ENCODE results near the gene FAM241A. TPM values are rescaled to one million over a fixed set of nuclear protein-coding genes. Genes with fewer than 3 reads are reported as not detected.
A peak's percentile ranks its signal among the peaks of the same experiment; 100 is the strongest.
"Not testable (repeated sequence)": the region's sequence is repeated elsewhere in the genome, so short reads cannot be mapped to it uniquely, and the experiment has no call there.

Gene FAM241A
- total RNA-seq, 1 experiment from 2014 or later, result 7.4 TPM

GRCh38 chr4:112136551-112136950 is 8.7 kb upstream of the FAM241A start:
- no peak for DNase-seq (ENCODE audit: extremely low read depth, low read depth)

- no peak for DNase-seq (ENCODE audit: extremely low read depth, low read depth)
Measured at GRCh38 chr4:112138538-112138937, 6.7 kb upstream of the FAM241A start.

GRCh38 chr4:112140536-112140935 is 4.7 kb upstream of the FAM241A start:
- DNase-seq (ENCODE audit: extremely low read depth, low read depth), result no peak

DNA sequence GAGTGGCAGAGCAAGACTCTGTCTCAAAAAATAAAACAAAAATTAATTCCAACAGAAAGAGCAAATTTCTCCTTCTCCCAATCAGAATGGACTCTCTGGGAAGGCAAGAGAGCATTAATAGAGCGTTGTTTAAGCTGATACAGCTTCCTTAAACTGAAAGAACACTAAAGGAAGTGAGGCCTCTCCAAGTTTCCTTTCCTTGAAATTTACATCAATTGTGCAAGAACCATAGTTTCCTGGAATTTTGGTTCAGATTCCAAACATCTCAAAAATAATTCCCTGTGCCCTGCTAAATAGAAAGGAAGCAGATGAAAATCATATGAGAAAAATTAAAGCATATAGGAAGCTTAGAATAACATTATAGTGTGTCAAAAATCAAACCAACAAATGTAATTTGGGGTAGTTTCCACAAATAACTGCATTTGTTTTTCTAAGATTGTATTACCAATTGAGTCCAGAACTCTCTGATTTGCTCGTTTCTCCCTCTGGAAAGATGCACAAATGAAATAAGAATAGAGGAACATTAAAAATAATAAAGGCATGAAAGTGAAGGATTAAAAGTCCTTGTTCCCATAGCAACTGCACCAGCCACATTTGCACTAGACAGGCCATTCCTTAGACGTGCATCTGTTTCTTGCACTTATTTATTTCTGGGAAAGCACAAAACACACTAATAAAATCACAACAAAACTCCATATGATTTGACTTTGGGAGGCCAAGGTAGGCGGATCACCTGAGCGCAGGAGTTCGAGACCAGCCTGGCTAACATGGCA is 3.7 kb upstream of the FAM241A start:
- no peak for DNase-seq (ENCODE audit: extremely low read depth, low read depth)

GRCh38 chr4:112142182-112142581 is 3.1 kb upstream of the FAM241A start:
- no peak for DNase-seq (ENCODE audit: extremely low read depth, low read depth)

DNA sequence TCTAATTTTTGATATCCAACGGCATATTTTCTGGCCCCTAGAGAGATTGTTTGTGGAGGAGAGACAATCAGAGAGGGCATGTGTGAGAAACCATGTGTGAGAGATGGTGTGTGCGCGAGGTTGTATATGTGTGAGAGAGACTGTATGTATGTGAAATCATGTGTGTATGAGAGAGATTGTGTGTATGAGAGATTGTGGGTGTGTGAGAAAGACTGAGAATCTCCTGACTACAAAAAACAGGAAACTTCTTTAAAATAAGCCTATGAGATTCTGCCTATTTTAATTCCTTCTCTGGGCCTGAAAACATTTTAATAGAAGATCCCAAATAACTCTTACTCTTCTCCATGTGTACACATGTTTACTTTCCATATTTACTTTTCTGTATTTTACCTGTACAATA is 1.5 kb upstream of the FAM241A start:
- no peak for DNase-seq (ENCODE audit: extremely low read depth, low read depth)

- DNase-seq (ENCODE audit: extremely low read depth, low read depth), result no peak
Measured at GRCh38 chr4:112144546-112145325, 518 bp upstream of the FAM241A start.

- no peak for DNase-seq (ENCODE audit: extremely low read depth, low read depth)
Measured at GRCh38 chr4:112145790-112146501, 692 bp downstream of the FAM241A start.

DNA sequence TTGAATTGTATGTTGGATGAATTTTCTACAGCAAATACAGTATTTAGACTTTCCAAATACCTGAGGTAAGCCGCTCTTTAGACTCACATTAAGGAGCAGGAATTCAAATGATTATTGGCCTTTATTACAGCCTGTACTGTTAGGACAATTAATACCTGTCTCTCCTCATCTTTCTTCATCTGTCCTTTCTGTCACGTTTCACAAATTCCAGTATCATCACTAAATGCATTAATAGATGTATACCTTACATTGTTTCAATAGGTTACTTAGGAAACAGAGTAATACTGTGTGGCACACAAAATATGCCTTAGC is 1.2 kb downstream of the FAM241A start:
- DNase-seq (ENCODE audit: extremely low read depth, low read depth), result no peak

DNA sequence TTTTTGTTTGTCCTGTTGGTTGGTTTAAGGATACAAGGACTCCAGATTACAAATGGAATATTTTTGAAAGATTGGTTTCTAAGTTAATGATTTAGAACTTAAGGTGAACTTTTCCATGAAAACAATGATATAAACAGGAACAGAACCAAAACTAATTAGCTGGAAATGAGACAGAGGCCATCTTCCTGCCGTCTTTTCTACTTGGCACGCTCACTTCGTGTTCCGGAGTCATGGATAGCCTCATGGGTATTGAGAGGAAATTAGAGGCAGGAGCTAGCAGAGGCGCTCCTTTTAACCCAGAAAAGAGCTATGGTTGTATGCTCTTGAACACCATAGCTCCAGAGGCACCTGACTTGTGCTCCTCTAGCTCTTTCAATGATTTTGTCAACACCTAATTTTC is 2.4 kb downstream of the FAM241A start:
- DNase-seq (ENCODE audit: extremely low read depth, low read depth), result no peak

GRCh38 chr4:112150920-112151319 is 5.7 kb downstream of the FAM241A start:
- DNase-seq (ENCODE audit: extremely low read depth, low read depth), result no peak

DNA sequence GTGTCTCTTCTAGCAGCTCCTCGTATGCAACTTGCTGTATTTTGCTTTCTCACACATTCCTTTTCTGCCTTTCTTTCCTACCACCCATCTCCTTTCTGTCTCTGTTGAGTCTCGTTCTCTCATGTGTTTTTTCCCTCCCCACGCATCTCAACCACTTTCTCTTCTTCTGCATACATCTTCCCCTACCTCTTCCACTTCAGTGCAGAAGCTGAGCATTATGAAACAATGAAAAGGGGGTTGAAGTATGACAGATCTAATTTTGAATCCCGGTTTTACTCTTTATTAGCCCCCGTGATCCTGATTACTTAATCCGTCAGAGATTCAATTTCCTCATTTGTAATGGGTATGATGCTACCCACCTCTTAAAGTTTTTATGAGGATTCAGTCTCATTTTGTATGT is 7.3 kb downstream of the FAM241A start:
- DNase-seq (ENCODE audit: extremely low read depth, low read depth), result no peak

GRCh38 chr4:112153211-112153791 is 8.0 kb downstream of the FAM241A start:
- DNase-seq (ENCODE audit: extremely low read depth, low read depth), result no peak

- no peak for DNase-seq (ENCODE audit: extremely low read depth, low read depth)
Measured at GRCh38 chr4:112156112-112156511, 10.9 kb downstream of the FAM241A start.

DNA sequence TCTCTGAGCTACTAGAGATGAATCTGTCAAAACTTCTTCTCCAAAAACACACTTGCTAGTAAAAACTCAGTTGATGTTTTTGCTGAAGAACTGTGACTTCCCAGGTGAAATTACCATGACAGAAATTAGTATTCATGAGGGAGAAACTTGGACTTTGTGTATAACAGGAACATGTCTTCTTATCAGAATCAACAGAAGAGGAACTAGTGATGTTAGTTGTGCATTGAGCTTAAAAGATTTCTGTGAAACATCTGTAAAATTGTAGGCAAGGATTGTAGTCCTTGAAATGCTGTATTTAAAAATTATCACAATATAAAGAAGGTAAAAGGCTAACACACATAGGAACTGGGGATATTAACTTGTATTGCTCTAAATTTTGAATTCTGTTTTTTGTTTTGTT is 11.3 kb downstream of the FAM241A start:
- DNase-seq (ENCODE audit: extremely low read depth, low read depth), result no peak

DNA sequence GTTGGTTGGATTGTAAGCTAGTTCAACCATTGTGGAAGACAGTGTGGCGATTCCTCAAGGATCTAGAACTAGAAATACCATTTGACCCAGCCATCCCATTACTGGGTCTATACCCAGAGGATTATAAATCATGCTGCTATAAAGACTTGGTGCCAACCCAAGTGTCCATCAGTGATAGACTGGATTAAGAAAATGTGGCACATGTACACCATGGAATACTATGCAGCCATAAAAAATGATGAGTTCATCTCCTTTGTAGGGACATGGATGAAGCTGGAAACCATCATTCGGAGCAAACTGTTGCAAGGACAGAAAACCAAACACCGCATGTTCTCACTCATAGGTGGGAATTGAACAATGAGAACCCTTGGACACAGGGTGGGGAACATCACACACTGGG is 18.5 kb downstream of the FAM241A start:
- not testable (repeated sequence) for DNase-seq (ENCODE audit: extremely low read depth, low read depth)

DNA sequence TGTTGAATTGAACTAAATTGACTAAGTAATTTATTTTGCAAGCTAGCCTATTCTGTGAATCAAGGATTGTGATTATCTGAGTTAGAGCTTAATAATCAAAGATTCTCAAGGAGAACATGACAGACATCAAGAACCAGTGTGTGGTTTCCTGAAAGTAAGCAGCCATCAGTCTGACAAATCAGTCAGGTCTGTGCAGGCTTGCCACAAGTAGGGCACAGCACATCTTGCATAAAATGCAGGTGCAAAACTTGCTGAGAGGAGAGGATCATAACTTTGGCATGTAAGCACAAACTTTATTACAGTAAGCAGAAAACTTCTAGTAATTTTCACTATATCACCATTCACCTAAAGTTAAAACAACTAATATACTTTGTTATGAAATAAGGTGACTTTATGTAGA is 22.5 kb downstream of the FAM241A start:
- DNase-seq (ENCODE audit: extremely low read depth, low read depth), result no peak

- DNase-seq (ENCODE audit: extremely low read depth, low read depth), result no peak
Measured at GRCh38 chr4:112168719-112169500, 23.7 kb downstream of the FAM241A start.

- peak; percentile 87 for DNase-seq (ENCODE audit: extremely low read depth, low read depth)
Measured at GRCh38 chr4:112170451-112170993, 25.3 kb downstream of the FAM241A start.

All from NCI-H460 (cell line).